ENCODE data around the gene TRPM5.

Gene TRPM5

GRCh38 chr11:2436013-2436520 lies 8.2 kb downstream of the TRPM5 start:
- DNase-seq: no peak

- no peak for DNase-seq
Measured at GRCh38 chr11:2435288-2436012, 8.9 kb downstream of the TRPM5 start.

DNA sequence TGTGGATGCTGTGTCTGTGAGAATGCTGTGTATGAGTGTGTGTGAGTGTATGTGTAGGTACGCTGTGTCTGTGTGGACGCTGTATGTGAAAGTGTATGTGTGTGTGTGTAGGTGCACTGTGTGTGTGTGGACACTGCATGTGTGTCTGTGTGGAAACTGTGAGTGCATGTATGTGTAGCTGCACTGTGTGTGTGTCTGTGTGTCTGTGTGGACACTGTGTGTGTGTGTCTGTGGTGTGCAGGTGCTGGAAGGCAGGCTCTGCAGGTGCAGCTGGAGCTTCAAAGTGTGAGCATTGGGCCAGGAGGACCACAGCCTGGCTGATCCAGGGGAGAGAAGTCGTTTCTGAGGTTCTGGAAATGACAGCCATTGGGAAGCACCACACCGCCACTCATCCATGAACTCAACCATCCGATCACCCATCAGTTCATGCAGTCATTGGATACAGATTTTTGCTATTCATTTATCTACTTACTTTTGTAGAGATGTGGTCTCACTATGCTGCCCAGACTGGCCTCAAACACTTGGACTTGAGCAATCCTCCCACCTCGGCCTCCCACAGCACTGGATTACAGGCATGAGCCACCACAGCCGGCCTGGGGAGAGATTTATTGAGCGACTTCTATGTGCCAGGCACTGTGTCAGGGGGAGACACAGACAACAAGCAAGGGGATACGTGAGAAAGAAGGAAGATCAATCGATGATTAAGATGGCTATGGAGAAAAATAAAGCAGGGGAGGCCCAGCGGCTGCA lies 9.6 kb downstream of the TRPM5 start:
- DNase-seq: no peak

DNA sequence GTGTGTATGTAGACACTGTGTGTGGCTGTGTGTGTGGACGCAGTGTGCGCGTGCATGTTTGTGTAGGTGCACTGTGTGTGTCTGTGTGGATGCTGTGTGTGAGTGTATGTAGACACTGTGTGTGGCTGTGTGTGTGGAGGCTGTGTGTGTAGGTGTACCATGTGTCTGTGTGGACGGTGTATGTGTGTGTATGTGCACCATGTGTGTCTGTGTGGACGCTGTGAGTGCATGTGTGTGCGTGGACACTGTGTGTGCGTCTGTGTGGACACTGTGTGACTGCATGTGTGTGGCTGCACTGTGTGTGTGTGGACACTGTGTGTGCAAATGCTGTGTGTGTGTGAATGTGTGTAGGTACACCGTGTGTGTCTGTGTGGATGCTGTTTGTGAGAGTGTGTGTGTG lies 10.3 kb downstream of the TRPM5 start:
- DNase-seq: no peak

- DNase-seq: no peak
Measured at GRCh38 chr11:2433106-2433925, 11.0 kb downstream of the TRPM5 start.

GRCh38 chr11:2432628-2433071 lies 11.7 kb downstream of the TRPM5 start:
- DNase-seq: no peak

- no peak for DNase-seq
Measured at GRCh38 chr11:2432171-2432621, 12.1 kb downstream of the TRPM5 start.

DNA sequence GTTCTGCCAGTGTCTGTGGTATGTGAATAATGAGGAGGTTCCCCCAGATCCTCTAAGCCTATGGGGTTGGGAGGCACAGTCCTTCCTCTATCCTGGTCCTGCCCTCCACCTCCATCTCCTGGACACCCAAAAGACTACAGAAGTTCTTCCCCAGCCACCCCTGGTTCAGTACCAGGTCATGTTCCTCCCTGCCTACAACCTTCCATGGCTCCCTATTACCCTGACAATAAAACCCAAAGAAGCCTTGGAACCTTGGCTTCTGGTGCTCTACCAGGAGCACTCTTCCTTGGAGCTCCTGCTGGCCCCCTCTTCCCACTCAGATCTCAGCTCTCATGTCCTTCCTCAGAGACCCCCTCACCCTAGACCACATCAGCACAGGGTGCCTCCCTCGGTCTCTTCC lies 12.9 kb downstream of the TRPM5 start:
- no peak for DNase-seq

DNA sequence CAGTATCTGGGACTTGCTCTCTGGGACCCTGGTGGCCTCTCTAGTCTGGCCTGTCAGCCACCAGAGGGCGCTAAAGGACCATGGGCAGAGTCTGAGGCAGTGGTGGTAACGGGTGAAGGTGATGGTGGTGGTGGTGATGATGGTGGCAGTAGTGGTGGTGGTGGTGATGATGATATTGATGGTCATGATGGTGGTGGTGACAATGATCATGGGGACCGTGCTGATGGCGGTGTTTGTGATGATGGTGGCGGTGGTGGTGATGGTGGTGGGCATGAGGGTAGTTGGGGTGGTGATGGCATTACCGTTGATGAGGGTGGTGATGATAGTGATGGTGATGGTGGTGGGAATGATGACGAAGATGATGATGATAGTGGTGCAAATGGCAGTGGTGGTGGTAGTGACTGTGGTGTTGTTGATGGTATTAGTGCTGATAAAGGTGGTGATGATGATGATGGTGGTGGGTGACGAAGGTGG lies 16.0 kb downstream of the TRPM5 start:
- peak; percentile 71 for DNase-seq

GRCh38 chr11:2427721-2428321 lies 16.5 kb downstream of the TRPM5 start:
- DNase-seq: no peak

DNA sequence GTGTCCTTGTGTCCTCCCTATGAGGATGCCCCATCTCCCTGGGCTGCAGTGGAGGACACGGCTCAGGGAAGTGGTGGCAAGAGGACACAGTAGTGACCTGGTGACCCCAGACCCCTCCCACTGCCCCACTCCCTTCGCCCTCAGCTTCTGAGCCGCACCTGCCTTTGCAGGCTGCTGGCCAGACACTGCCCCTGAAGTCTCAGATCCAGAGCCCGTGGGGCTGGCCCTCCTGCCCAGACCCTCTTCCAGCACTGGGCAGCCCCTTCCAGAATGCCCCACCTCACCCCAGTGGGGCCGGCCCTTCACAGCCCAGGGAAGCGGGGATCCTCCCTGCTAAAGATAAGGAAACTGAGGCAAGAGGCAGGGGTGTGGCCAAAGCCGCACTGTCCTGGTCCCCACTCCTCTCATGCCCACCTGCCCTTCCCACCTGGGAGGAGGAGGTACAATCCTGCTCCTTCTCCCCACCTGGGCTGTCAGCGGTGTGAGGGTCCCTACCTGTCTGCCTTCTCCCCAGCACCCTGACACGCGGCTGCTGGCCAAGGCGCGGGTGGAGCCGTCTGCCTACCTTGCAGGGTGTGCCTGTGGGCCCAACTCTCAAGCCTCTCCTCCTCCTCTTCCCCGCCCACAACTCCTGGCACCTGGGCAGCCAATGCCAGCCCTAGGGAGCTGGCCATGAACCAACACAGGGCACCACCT lies 17.3 kb downstream of the TRPM5 start:
- DNase-seq: no peak

DNA sequence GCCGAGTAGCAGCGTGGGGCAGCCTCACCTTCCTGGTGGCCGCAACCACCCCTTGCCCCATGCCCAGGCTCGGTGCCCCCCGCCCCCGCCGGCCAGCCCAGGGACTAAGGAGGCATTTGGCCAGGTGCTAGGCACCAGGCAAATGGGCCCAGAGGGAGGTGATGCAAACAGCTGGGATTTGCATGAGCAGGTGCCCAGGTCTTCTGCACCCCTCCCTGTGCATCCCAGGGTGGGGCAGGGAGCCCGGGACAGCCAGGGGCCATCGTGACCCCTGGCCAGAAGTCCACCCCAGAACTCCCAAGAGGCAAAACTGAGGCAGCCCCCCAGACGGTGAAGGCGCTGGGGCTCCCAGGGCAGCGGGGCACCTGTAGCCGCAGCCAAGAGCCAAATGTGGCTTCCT lies 18.1 kb downstream of the TRPM5 start:
- no peak for DNase-seq

DNA sequence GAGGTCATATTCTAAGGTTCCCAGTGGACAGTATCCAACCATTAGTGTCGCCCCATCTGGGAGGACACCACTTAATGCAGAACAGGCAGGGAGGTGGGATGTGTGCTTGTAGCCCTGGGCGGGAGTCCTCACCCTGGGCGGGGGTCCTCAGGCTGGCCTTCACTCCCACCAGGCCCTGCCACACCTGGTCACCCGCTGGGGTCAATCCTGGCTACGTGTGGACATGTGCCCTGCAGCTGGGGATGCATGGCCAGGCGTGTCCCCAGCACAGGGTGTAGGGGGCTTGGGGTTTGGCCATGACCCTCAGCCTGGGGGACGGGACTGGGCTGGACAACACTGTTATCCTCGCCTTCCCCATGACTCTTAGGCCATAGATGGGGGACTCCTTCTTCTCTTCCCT lies 18.8 kb downstream of the TRPM5 start:
- no peak for DNase-seq

- no peak for DNase-seq
Measured at GRCh38 chr11:2424811-2425495, 19.4 kb downstream of the TRPM5 start.

GRCh38 chr11:2423157-2424025 lies 20.9 kb downstream of the TRPM5 start:
- no peak for DNase-seq

DNA sequence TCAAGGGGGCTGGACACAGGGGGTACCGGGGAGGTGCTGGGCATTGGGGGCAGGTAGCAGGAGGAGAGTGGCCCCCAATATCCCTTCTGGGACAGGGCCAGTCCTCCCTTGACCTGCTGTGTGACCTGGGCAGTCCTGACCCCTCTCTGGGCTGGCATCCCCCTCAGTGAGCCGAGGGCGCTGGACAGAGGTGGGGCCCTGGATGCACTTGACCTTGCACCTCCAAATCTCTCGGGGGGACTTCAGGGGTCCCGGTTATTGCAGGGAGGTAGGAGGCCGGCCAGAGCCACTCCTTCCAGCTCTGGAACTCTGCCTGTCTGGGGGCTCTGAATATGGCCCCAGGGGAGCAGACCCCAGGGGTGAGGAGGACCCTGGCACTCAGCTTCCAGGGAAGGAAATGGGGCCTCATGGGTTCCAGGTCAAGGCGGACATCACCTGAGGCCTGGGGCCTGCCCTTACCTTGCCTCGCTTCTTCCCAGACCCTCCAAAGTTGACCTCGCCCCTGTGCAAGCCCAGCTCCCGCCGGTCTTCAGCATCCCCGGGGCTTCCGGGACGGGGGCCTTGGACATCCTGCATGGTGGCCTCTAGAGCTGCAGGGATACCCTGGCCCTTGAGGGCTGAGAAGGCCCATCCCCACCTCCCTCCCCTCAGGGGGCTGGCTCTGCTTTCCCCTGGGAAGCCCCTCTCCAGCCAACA lies 21.7 kb downstream of the TRPM5 start:
- no peak for DNase-seq

GRCh38 chr11:2421996-2422395 lies 22.3 kb downstream of the TRPM5 start:
- DNase-seq: no peak

DNA sequence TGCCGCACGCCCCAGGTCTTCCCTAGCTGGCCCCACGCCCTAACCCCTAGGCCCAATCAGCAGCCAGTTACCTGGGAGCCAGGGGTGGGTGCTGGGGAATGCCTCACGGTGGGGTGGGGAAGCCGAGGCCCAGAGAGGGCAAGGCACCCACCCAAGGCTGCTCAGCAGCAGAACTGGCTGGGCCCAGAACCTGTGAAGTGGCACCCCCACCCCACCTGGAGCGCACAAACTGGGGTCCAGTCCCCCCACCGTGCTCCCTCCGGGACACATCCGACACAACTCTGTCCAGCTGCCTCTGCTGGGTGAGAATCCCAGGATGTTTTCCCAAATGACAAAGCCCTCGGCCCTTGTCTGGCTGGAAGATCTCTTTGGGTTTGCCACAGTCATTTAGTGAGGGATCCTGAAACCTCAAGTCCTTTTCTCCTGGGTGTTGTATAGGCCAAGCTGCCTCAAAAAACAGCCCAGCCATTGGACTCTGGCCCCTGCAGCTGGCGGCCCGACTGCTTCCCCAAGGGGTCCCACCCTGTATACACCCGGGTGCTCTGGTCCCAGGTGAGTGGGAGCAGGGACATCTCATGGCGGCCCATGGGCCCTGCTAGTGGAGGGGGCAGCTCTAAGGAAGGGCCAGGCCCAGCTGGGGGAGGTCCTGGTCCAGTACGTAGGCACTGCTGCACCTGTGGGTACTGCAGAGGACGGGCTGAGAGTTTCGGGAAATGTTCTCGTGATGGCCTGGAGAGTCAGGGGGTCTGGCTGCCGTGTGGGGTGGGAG lies 22.9 kb downstream of the TRPM5 start:
- DNase-seq: no peak
